Uterus (tissue), 2 donors: ENCODE results near the gene KIF2A.

Experiments
- POLR2A ChIP-seq, 2 donors: fragments of 450-650 bp; IDR thresholded peaks; one replicate each; pipeline ENCODE4 v1.6.1; 2016; ENCODE audit warnings: antibody characterized with exemption in 2 of 2, mild to moderate bottlenecking in 1 of 2, moderate library complexity in 1 of 2
- TF ChIP-seq, protein P1 (sequence below), 4 experiments: fragments of 200-600 bp in 2 of 4; fragments of 450-650 bp in 2 of 4; sonication (generic) in 2 of 4; IDR thresholded peaks; one replicate each; pipeline ENCODE4 v1.5.1; 2016 to 2019; ENCODE audit warnings: antibody characterized with exemption in 4 of 4, mild to moderate bottlenecking in 2 of 4, moderate library complexity in 1 of 4

DNA sequence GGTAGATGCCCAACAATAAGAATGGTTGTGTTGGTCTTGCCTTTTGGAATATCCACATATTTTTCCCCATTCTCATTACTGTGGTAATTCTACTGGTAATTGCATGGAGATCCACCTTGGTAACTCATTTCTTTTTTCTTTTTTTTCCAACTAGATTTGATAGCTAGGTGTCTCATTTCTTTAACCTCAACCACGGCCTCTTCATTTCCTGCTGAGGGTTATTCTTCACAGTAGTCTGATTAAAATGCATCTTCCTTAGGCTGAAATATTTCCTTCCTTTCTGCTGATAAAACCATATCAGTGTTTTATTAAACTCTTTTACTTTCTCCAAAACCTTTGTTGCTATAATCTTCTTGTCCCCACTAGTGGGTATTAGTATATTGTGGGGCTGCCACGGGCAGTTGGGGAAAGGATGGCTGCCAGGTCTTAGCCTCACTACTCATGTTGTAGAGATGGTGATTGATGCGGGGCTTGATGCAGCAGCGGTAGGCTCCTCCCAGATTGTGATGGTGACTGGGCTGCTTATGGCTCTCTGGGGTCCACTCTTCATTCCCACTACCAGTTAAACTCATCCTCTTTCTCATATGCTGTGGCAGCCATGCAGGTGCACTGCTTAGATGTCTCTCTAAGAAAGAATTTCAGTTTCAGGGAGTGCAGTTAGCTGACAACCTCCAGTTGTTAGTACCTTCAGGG is 35.9 kb downstream of the KIF2A start:
- TF ChIP-seq, protein P1, sequence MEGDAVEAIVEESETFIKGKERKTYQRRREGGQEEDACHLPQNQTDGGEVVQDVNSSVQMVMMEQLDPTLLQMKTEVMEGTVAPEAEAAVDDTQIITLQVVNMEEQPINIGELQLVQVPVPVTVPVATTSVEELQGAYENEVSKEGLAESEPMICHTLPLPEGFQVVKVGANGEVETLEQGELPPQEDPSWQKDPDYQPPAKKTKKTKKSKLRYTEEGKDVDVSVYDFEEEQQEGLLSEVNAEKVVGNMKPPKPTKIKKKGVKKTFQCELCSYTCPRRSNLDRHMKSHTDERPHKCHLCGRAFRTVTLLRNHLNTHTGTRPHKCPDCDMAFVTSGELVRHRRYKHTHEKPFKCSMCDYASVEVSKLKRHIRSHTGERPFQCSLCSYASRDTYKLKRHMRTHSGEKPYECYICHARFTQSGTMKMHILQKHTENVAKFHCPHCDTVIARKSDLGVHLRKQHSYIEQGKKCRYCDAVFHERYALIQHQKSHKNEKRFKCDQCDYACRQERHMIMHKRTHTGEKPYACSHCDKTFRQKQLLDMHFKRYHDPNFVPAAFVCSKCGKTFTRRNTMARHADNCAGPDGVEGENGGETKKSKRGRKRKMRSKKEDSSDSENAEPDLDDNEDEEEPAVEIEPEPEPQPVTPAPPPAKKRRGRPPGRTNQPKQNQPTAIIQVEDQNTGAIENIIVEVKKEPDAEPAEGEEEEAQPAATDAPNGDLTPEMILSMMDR (IDR thresholded peaks at IDR 0.05), result no peak
- TF ChIP-seq POLR2A (IDR thresholded peaks at IDR 0.05), result no peak
